ENCODE data around the gene NOSIP. TPM values are rescaled to one million over a fixed set of nuclear protein-coding genes. Genes with fewer than 3 reads are reported as not detected.

Gene NOSIP, protein sequence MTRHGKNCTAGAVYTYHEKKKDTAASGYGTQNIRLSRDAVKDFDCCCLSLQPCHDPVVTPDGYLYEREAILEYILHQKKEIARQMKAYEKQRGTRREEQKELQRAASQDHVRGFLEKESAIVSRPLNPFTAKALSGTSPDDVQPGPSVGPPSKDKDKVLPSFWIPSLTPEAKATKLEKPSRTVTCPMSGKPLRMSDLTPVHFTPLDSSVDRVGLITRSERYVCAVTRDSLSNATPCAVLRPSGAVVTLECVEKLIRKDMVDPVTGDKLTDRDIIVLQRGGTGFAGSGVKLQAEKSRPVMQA
- total RNA-seq = 64.0 and 72.6 TPM in 2 replicates

GRCh38 chr19:49580264-49581006, at the start of gene NOSIP:
TSS of gene NOSIP (minus strand) at chr19:49580556. CDS start at chr19:49560691, 19,865 bp downstream.

GRCh38 chr19:49590971-49591730, 10.8 kb upstream of the NOSIP start, which contains the start of gene PRR12:
TSS of gene PRR12 (plus strand) at chr19:49591182. CDS start at chr19:49591655, 473 bp downstream.

GRCh38 chr19:49581007-49581508, 702 bp upstream of the NOSIP start, which contains the start of gene PRRG2:
TSS of gene PRRG2 (plus strand) at chr19:49581316. CDS start at chr19:49583220, 1,904 bp downstream.

Small RNA genes lying within 50 kb of the gene (small RNA-seq; reads per million reads assigned to genes)
- gene RF00019 = not detected

Other genes starting within 250 kb of the NOSIP start
- not detected in 2 replicates for gene CD37, start 245.2 kb downstream of the NOSIP start, total RNA-seq
- gene TEAD2, start 218.1 kb downstream of the NOSIP start, total RNA-seq = 5.1 and 18.8 TPM in 2 replicates
- gene DKKL1, start 216.7 kb downstream of the NOSIP start, total RNA-seq = 0.39 TPM in 1 of 2 replicates, not detected in the other
- gene KASH5, start 192.3 kb downstream of the NOSIP start, total RNA-seq = not detected in 2 replicates
- gene PTH2, start 157.1 kb downstream of the NOSIP start, total RNA-seq = not detected in 2 replicates
- not detected in 2 replicates for gene GFY, start 155.2 kb downstream of the NOSIP start, total RNA-seq
- gene SLC17A7, start 139.0 kb downstream of the NOSIP start, total RNA-seq = under 0.01 TPM in 1 of 2 replicates, not detected in the other
- gene PIH1D1, start 128.7 kb downstream of the NOSIP start, total RNA-seq = 84.0 and 118 TPM in 2 replicates
- 27.1 and 34.2 TPM in 2 replicates for gene ALDH16A1, start 127.3 kb downstream of the NOSIP start, total RNA-seq
- gene FLT3LG, start 106.3 kb downstream of the NOSIP start, total RNA-seq = 0.79 TPM in 1 of 2 replicates, not detected in the other
- gene RPL13A, start 92.9 kb downstream of the NOSIP start, total RNA-seq = 2,267 and 3,501 TPM in 2 replicates
- 2,287 and 2,633 TPM in 2 replicates for gene RPS11, start 84.1 kb downstream of the NOSIP start, total RNA-seq
- 39.7 and 108 TPM in 2 replicates for gene FCGRT, start 67.9 kb downstream of the NOSIP start, total RNA-seq
- 39.7 and 79.5 TPM in 2 replicates for gene RCN3, start 52.6 kb downstream of the NOSIP start, total RNA-seq
- 8.6 and 11.2 TPM in 2 replicates for gene PRRG2, start 760 bp upstream of the NOSIP start, total RNA-seq
- gene PRR12, start 10.6 kb upstream of the NOSIP start, total RNA-seq = 4.4 and 5.9 TPM in 2 replicates
- 50.3 and 51.6 TPM in 2 replicates for gene RRAS, start 59.6 kb upstream of the NOSIP start, total RNA-seq
- 19.6 and 31.6 TPM in 2 replicates for gene SCAF1, start 61.7 kb upstream of the NOSIP start, total RNA-seq
- 64.0 and 64.4 TPM in 2 replicates for gene IRF3, start 85.3 kb upstream of the NOSIP start, total RNA-seq
- 8.2 and 16.1 TPM in 2 replicates for gene BCL2L12, start 85.4 kb upstream of the NOSIP start, total RNA-seq
- 132 and 208 TPM in 2 replicates for gene PRMT1, start 96.7 kb upstream of the NOSIP start, total RNA-seq
- gene ADM5, start 109.0 kb upstream of the NOSIP start, total RNA-seq = 0.43 and 1.2 TPM in 2 replicates
- gene CPT1C, start 110.6 kb upstream of the NOSIP start, total RNA-seq = 1.6 and 3.1 TPM in 2 replicates
- gene TSKS, start 182.8 kb upstream of the NOSIP start, total RNA-seq = 0.76 and 6.7 TPM in 2 replicates
- 90.3 and 178 TPM in 2 replicates for gene AP2A1, start 186.4 kb upstream of the NOSIP start, total RNA-seq
- gene FUZ, start 232.7 kb upstream of the NOSIP start, total RNA-seq = 23.9 and 25.5 TPM in 2 replicates
- gene MED25, start 237.7 kb upstream of the NOSIP start, total RNA-seq = 26.3 and 33.5 TPM in 2 replicates

Data from placental epithelial cell (primary cell).